Neural progenitor cell (in vitro differentiated cells): ENCODE measurements around the gene LEFTY1.

Source experiments
- CTCF ChIP-seq: fragments of 200-600 bp; sonication (generic); IDR thresholded peaks from 2 replicates; pipeline ENCODE4 v1.5.1; 2017; ENCODE audit warnings: antibody characterized with exemption, mild to moderate bottlenecking
- EZH2 ChIP-seq: fragments of 200-600 bp; sonication (generic); IDR thresholded peaks from 2 replicates; pipeline ENCODE4 v1.6.1; 2017; ENCODE audit warnings: antibody characterized with exemption, mild to moderate bottlenecking, moderate library complexity
- EZH2phosphoT487 ChIP-seq: fragments of 200-600 bp; sonication (generic); IDR thresholded peaks from 2 replicates; pipeline ENCODE4 v1.6.1; 2017; ENCODE audit warnings: antibody characterized with exemption

DNA sequence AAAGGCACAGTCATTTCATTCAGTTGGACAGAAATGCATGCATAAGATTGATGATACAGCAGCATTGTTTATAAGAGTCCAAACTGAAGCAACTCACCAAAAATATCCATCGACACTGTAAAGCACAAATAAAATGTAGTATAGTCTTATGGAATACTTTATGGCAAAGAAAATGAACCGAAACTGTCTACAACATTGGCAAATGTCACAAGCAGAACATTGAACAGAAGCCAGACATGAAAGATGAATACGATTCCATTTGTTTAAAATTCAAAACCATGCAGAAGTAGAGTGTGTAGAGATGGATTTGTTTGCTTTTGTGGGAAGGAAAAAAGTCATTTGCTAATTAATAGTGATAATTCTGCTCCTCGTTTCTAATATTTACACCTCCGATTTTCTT lies 7.5 kb upstream of the LEFTY1 start:
- TF ChIP-seq CTCF (no peak), EZH2 (no peak), EZH2phosphoT487 (no peak)
